Measurements from ENCODE around the gene MTUS2.

MTUS2 gene

GRCh38 chr13:29355029-29355428, 534.9 kb downstream of the MTUS2 start:
- DNase-seq (ENCODE audit: extremely low read depth, low read depth), result no peak
- TF ChIP-seq CTCF (IDR thresholded peaks at IDR 0.05; ENCODE audit: low read depth, low read length), result no peak

GRCh38 chr13:29359181-29359580, 539.0 kb downstream of the MTUS2 start:
- no peak for TF ChIP-seq CTCF (IDR thresholded peaks at IDR 0.05; ENCODE audit: low read depth, low read length)
- DNase-seq (ENCODE audit: extremely low read depth, low read depth), result no peak

- no peak for TF ChIP-seq CTCF (IDR thresholded peaks at IDR 0.05; ENCODE audit: low read depth, low read length)
- no peak for DNase-seq (ENCODE audit: extremely low read depth, low read depth)
These were observed 541.6 kb downstream of the MTUS2 start for GRCh38 chr13:29361716-29362115.

DNA sequence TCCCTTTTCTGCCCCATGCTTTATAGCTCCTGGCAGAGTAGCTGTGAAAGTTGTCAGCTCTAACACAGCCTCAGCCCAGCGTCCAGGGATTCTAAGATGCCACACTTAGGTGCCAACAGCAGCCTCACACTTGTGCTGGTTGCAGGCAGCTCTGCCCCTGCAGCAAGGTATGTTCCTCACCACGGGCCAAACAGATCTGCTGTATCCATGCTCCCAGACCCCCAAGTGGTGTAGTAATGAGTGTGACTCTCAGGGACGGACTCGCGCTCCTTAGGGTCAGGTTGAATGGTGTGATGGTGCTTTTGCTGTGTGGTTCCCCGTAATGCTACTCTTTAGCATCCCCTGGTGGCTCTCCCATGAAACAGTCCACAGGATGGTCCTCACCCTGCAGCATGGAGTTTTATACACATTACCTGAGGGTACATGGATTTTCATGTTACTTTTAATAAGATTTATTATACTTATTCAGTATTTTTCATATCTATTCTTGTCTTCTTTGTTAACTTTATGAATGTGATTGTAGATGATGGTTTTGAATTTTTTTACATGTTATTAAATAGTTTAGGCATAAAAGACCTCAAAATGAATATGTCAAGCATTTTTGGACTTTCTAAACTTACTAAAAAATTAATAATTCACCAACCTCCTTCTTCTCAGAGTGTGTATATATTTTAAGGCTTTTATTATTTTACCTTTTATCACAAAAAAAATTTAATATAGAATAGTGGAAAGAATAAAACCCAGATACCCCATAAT, 542.9 kb downstream of the MTUS2 start:
- TF ChIP-seq CTCF (IDR thresholded peaks at IDR 0.05; ENCODE audit: low read depth, low read length), result peak; percentile 92
- DNase-seq (ENCODE audit: extremely low read depth, low read depth), result peak; percentile 5

DNA sequence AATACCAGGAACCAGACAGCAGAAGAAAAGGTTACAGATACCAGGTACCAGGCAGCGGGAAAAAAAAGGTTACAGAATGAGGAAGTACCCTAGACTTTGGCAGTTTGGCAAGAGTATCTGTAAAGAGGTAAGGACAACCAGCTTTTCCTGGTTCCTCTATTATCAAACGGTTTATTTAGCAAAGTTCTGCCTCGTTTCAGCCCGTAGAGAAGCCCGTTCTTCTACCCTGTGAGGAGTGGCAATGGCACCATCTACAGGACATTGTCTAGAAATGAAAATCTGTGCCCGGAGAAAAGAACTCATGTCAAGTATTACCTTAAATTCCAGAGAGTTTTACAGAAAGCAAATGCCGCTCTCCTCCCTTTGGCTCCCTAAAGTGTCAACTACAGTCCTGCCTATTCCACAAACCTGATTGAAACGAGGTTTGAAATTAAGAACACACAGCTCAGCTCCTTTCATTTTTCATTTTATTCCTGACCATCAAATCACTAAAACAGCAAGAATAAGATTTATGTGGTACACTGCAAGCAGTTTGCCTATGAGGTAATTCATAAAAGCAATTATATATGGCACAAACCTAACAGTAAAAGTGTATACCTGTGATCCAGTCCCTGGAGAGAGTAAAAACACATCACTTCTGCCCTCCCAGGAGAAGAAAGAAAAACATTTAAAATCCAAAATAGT, 549.1 kb downstream of the MTUS2 start:
- DNase-seq (ENCODE audit: extremely low read depth, low read depth), result no peak
- peak; percentile 56 for TF ChIP-seq CTCF (IDR thresholded peaks at IDR 0.05; ENCODE audit: low read depth, low read length)

- no peak for DNase-seq (ENCODE audit: extremely low read depth, low read depth)
- TF ChIP-seq CTCF (IDR thresholded peaks at IDR 0.05; ENCODE audit: low read depth, low read length), result no peak
These were observed 559.1 kb downstream of the MTUS2 start for GRCh38 chr13:29379281-29379680.

- DNase-seq (ENCODE audit: extremely low read depth, low read depth), result no peak
- no peak for TF ChIP-seq CTCF (IDR thresholded peaks at IDR 0.05; ENCODE audit: low read depth, low read length)
These were observed 559.7 kb downstream of the MTUS2 start for GRCh38 chr13:29379865-29380264.

Measured in AG09319 (cell line).